GM12875 (cell line): Measurements from ENCODE around the gene NHSL2.
"Not testable (repeated sequence)": the region's sequence is repeated elsewhere in the genome, so short reads cannot be mapped to it uniquely, and the experiment has no call there.

ENCODE experiments used
- H3K4me3 ChIP-seq: one replicate; pipeline ENCODE4 v1.5.1; 2011; ENCODE audit warnings: low read depth, low read length, control low read depth
- CTCF ChIP-seq: IDR thresholded peaks from 2 replicates; pipeline ENCODE4 v1.5.1; 2011; ENCODE audit warnings: low read depth, mild to moderate bottlenecking, control low read depth, inconsistent platforms, low read length, moderate library complexity, borderline replicate concordance; ENCODE audit not compliant: insufficient read depth

Gene NHSL2

GRCh38 chrX:72165551-72165950, 254.9 kb downstream of the NHSL2 start:
- no peak for TF ChIP-seq CTCF
- no peak overlapping the region for H3K4me3 ChIP-seq

- no peak for TF ChIP-seq CTCF
- no peak overlapping the region for H3K4me3 ChIP-seq
These were observed 258.5 kb downstream of the NHSL2 start for GRCh38 chrX:72169008-72169728.

GRCh38 chrX:72176289-72176688, 265.6 kb downstream of the NHSL2 start:
- H3K4me3 ChIP-seq: not testable (repeated sequence)

GRCh38 chrX:72176981-72177380, 266.3 kb downstream of the NHSL2 start:
- TF ChIP-seq CTCF: no peak
- no peak overlapping the region for H3K4me3 ChIP-seq

- no peak for TF ChIP-seq CTCF
- peak overlapping the region; percentile 60 for H3K4me3 ChIP-seq
These were observed 269.9 kb downstream of the NHSL2 start for GRCh38 chrX:72180539-72180938.

GRCh38 chrX:72181178-72182125, 270.8 kb downstream of the NHSL2 start, which contains the start of gene PIN4:
Gene PIN4 (plus strand): TSS chrX:72181757. CDS start chrX:72181786, 29 bp downstream.
- peak within 1 kb of the TSS; percentile 60 for H3K4me3 ChIP-seq
- no peak for TF ChIP-seq CTCF

- no peak overlapping the region for H3K4me3 ChIP-seq
- TF ChIP-seq CTCF: no peak
These were observed 272.3 kb downstream of the NHSL2 start for GRCh38 chrX:72182924-72183323.
